Liver (tissue), 9 donors: Measurements from ENCODE around the gene ABRACL. TPM values are rescaled to one million over a fixed set of nuclear protein-coding genes. Genes with fewer than 3 reads are reported as not detected.
A peak's percentile ranks its signal among the peaks of the same experiment; 100 is the strongest.

Experiments used
- DNase-seq: peaks from one replicate; pipeline ENCODE4 v3.0.0-alpha.2; 2017; ENCODE audit warnings: low spot score
- H3K27ac ChIP-seq, 2 donors: one replicate each; pipeline ENCODE4 v1.7.0; 2013; ENCODE audit warnings: inconsistent platforms in 2 of 2, low read length in 2 of 2, control low read depth in 1 of 2, low read depth in 1 of 2, mild to moderate bottlenecking in 1 of 2
- H3K27me3 ChIP-seq, 4 donors: one replicate each; pipeline versions ENCODE4 v1.6.1 to v1.7.0; 2013; ENCODE audit warnings: low read length in 3 of 4, inconsistent platforms in 1 of 4, mild to moderate bottlenecking in 1 of 4, moderate library complexity in 1 of 4; ENCODE audit not compliant: control insufficient read depth in 4 of 4, insufficient read depth in 4 of 4
- H3K36me3 ChIP-seq, 4 donors: one replicate each; pipeline versions ENCODE4 v1.6.1 to v1.7.0; 2013; ENCODE audit warnings: low read length in 3 of 4, mild to moderate bottlenecking in 3 of 4, low read depth in 1 of 4, moderate library complexity in 1 of 4; ENCODE audit not compliant: control insufficient read depth in 4 of 4, insufficient read depth in 3 of 4
- H3K4me1 ChIP-seq, 4 donors: one replicate each; pipeline versions ENCODE4 v1.6.1 to v1.7.0; 2013; ENCODE audit warnings: low read length in 3 of 4, mild to moderate bottlenecking in 3 of 4, moderate library complexity in 1 of 4; ENCODE audit not compliant: control insufficient read depth in 4 of 4, insufficient read depth in 4 of 4
- H3K4me3 ChIP-seq, 3 donors: one replicate each; pipeline versions ENCODE4 v1.6.1 to v1.7.0; 2013; ENCODE audit warnings: low read length in 3 of 3, control low read depth in 1 of 3, low read depth in 1 of 3, mild to moderate bottlenecking in 1 of 3
- H3K9ac ChIP-seq, 2 donors: one replicate each; pipeline ENCODE4 v1.7.0; 2013; ENCODE audit warnings: low read length in 2 of 2, mild to moderate bottlenecking in 2 of 2, moderate library complexity in 2 of 2, control low read depth in 1 of 2, low read depth in 1 of 2
- H3K9me3 ChIP-seq, 4 donors: one replicate each; pipeline versions ENCODE4 v1.6.1 to v1.7.0; 2013; ENCODE audit warnings: low read length in 3 of 4; ENCODE audit not compliant: control insufficient read depth in 4 of 4
- EGR1 ChIP-seq, 2 donors: IDR thresholded peaks; 2 replicates each; pipeline ENCODE4 v1.6.1; 2016 to 2018; ENCODE audit warnings: antibody characterized with exemption in 2 of 2, low read depth in 2 of 2
- FOXA1 ChIP-seq: IDR thresholded peaks from 2 replicates; pipeline ENCODE4 v1.6.1; 2016; ENCODE audit warnings: antibody characterized with exemption
- FOXA2 ChIP-seq: IDR thresholded peaks from 2 replicates; pipeline ENCODE4 v1.6.1; 2016; ENCODE audit warnings: antibody characterized with exemption
- GABPA ChIP-seq, 2 donors: IDR thresholded peaks in 1 of 2; conservative IDR thresholded peaks in 1 of 2; 2 replicates each; pipeline ENCODE4 v1.6.1; 2016; ENCODE audit warnings: antibody characterized with exemption in 2 of 2, mild to moderate bottlenecking in 1 of 2, moderate library complexity in 1 of 2
- HNF4A ChIP-seq, 2 donors: conservative IDR thresholded peaks; 2 replicates each; pipeline ENCODE4 v1.6.1; 2016; ENCODE audit warnings: antibody characterized with exemption in 2 of 2, mild to moderate bottlenecking in 2 of 2
- HNF4G ChIP-seq: IDR thresholded peaks from 2 replicates; pipeline ENCODE4 v1.6.1; 2016; ENCODE audit warnings: antibody characterized with exemption
- JUND ChIP-seq, 2 donors: IDR thresholded peaks; 2 replicates each; pipeline ENCODE4 v1.6.1; 2016; ENCODE audit warnings: antibody characterized with exemption in 2 of 2
- MAX ChIP-seq: IDR thresholded peaks from 2 replicates; pipeline ENCODE4 v1.6.1; 2016; ENCODE audit warnings: antibody characterized with exemption
- NR2F2 ChIP-seq: IDR thresholded peaks from 2 replicates; pipeline ENCODE4 v1.6.1; 2016; ENCODE audit warnings: antibody characterized with exemption
- RAD21 ChIP-seq, 2 donors: IDR thresholded peaks; 2 replicates each; pipeline ENCODE4 v1.6.1; 2016; ENCODE audit warnings: antibody characterized with exemption in 2 of 2, mild to moderate bottlenecking in 2 of 2
- RXRA ChIP-seq, 2 donors: IDR thresholded peaks; 2 replicates each; pipeline ENCODE4 v1.6.1; 2017 to 2018; ENCODE audit warnings: antibody characterized with exemption in 2 of 2, mild to moderate bottlenecking in 1 of 2
- SP1 ChIP-seq: IDR thresholded peaks from 2 replicates; pipeline ENCODE4 v1.6.1; 2018; ENCODE audit warnings: antibody characterized with exemption, mild to moderate bottlenecking
- TAF1 ChIP-seq: conservative IDR thresholded peaks from 2 replicates; pipeline ENCODE4 v1.6.1; 2016; ENCODE audit warnings: antibody characterized with exemption, mild to moderate bottlenecking
- YY1 ChIP-seq: IDR thresholded peaks from 2 replicates; pipeline ENCODE4 v1.6.1; 2016; ENCODE audit warnings: antibody characterized with exemption, mild to moderate bottlenecking
- ZBTB33 ChIP-seq: IDR thresholded peaks from 2 replicates; pipeline ENCODE4 v1.6.1; 2016; ENCODE audit warnings: antibody characterized with exemption
- WGBS: extraction: QIAGEN DNeasy Blood & Tissue Kit; methylation state at CpG from one replicate; pipeline ENCODE4 v1.1.7; 2013; 5-methylcytosine and 5-hydroxymethylcytosine counted together
- polyA plus RNA-seq, 2 donors: library from polyadenylated mRNA; stranded (reverse) in 1 of 2; unstranded in 1 of 2; fragments of 200-250 nt in 1 of 2; fragments of >200 nt in 1 of 2; fragmentation: Nextera tagmentation in 1 of 2; extraction: Ambion mirVana in 1 of 2; gene quantifications; one replicate each; pipeline versions ENCODE4 v1.2.1 to v1.2.3, GENCODE V29; 2013 to 2015
- total RNA-seq, 2 donors: library from RNA; depleted of rRNA; stranded (reverse); fragments of >200 nt; gene quantifications; one replicate each; pipeline ENCODE4 v1.2.3, GENCODE V29; 2014
- TF ChIP-seq, protein P1 (sequence below): IDR thresholded peaks from 2 replicates; pipeline ENCODE4 v1.6.1; 2016; ENCODE audit warnings: antibody characterized with exemption
- TF ChIP-seq, protein P2 (sequence below): IDR thresholded peaks from 2 replicates; pipeline ENCODE4 v1.6.1; 2016; ENCODE audit warnings: antibody characterized with exemption, mild to moderate bottlenecking
- TF ChIP-seq, protein P3 (sequence below): fragments of 150-350 bp; IDR thresholded peaks from 2 replicates; pipeline ENCODE4 v1.5.1; 2017; ENCODE audit warnings: improper control_type of control experiment, low read depth, low read length; ENCODE audit not compliant: missing input control
- donor health status: healthy.
- donor health status: healthy.
- donor health status: healthy.
- donor health status: healthy.
- donor health status: healthy.

The ABRACL gene
- total and polyA plus RNA-seq, 4 donors, result 14.2 to 66.3 (median 26.8) TPM

GRCh38 chr6:139016337-139017213 lies 12.0 kb upstream of the ABRACL start:
- H3K27me3 ChIP-seq, result no peaks in the 10 kb centered on the region
- no peaks in the 10 kb centered on the region for H3K36me3 ChIP-seq
- 63% methylated on average over 7 of the region's 7 CpGs for WGBS
- no peak overlapping the region for H3K4me3 ChIP-seq
- TF ChIP-seq RAD21 (IDR thresholded peaks at IDR 0.05), result no peak
- TF ChIP-seq, protein P1, sequence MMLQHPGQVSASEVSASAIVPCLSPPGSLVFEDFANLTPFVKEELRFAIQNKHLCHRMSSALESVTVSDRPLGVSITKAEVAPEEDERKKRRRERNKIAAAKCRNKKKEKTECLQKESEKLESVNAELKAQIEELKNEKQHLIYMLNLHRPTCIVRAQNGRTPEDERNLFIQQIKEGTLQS, result no peak
- no peak for TF ChIP-seq FOXA2
- no peak for TF ChIP-seq FOXA1
- TF ChIP-seq MAX, result no peak
- TF ChIP-seq YY1, result no peak
- TF ChIP-seq, protein P2, sequence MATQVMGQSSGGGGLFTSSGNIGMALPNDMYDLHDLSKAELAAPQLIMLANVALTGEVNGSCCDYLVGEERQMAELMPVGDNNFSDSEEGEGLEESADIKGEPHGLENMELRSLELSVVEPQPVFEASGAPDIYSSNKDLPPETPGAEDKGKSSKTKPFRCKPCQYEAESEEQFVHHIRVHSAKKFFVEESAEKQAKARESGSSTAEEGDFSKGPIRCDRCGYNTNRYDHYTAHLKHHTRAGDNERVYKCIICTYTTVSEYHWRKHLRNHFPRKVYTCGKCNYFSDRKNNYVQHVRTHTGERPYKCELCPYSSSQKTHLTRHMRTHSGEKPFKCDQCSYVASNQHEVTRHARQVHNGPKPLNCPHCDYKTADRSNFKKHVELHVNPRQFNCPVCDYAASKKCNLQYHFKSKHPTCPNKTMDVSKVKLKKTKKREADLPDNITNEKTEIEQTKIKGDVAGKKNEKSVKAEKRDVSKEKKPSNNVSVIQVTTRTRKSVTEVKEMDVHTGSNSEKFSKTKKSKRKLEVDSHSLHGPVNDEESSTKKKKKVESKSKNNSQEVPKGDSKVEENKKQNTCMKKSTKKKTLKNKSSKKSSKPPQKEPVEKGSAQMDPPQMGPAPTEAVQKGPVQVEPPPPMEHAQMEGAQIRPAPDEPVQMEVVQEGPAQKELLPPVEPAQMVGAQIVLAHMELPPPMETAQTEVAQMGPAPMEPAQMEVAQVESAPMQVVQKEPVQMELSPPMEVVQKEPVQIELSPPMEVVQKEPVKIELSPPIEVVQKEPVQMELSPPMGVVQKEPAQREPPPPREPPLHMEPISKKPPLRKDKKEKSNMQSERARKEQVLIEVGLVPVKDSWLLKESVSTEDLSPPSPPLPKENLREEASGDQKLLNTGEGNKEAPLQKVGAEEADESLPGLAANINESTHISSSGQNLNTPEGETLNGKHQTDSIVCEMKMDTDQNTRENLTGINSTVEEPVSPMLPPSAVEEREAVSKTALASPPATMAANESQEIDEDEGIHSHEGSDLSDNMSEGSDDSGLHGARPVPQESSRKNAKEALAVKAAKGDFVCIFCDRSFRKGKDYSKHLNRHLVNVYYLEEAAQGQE, result no peak
- peak overlapping the region in 1 of 2 donors; percentile 43 for H3K9ac ChIP-seq
- no peak for DNase-seq
- no peaks in the 10 kb centered on the region for H3K9me3 ChIP-seq
- peaks cover 12 to 60% (median 50%) of the 10 kb centered on the region in 4 donors for H3K4me1 ChIP-seq
- H3K27ac ChIP-seq, result peak overlapping the region; percentile 21 to 53

GRCh38 chr6:139017227-139017626 lies 11.3 kb upstream of the ABRACL start:
- no peaks in the 10 kb centered on the region for H3K36me3 ChIP-seq
- peaks cover 12 to 60% (median 50%) of the 10 kb centered on the region in 4 donors for H3K4me1 ChIP-seq
- H3K27ac ChIP-seq, result peak overlapping the region; percentile 25 to 53
- 23% methylated on average over 3 of the region's 3 CpGs for WGBS
- no peaks in the 10 kb centered on the region for H3K27me3 ChIP-seq
- no peak for DNase-seq
- H3K4me3 ChIP-seq, result no peak overlapping the region
- H3K9me3 ChIP-seq, result no peaks in the 10 kb centered on the region
- peak; percentile 79 for TF ChIP-seq SP1
- peak in 1 of 2 donors; percentile 73 for TF ChIP-seq JUND (IDR thresholded peaks at IDR 0.05)
- TF ChIP-seq HNF4A (conservative IDR thresholded peaks at IDR 0.05), result peak; percentile 89 to 93
- peak; percentile 42 for TF ChIP-seq MAX
- TF ChIP-seq, protein P2, result peak; percentile 51
- no peak for TF ChIP-seq ZBTB33
- TF ChIP-seq NR2F2, result peak; percentile 53
- TF ChIP-seq HNF4G, result peak; percentile 69
- TF ChIP-seq, protein P3, sequence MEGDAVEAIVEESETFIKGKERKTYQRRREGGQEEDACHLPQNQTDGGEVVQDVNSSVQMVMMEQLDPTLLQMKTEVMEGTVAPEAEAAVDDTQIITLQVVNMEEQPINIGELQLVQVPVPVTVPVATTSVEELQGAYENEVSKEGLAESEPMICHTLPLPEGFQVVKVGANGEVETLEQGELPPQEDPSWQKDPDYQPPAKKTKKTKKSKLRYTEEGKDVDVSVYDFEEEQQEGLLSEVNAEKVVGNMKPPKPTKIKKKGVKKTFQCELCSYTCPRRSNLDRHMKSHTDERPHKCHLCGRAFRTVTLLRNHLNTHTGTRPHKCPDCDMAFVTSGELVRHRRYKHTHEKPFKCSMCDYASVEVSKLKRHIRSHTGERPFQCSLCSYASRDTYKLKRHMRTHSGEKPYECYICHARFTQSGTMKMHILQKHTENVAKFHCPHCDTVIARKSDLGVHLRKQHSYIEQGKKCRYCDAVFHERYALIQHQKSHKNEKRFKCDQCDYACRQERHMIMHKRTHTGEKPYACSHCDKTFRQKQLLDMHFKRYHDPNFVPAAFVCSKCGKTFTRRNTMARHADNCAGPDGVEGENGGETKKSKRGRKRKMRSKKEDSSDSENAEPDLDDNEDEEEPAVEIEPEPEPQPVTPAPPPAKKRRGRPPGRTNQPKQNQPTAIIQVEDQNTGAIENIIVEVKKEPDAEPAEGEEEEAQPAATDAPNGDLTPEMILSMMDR, result no peak
- TF ChIP-seq GABPA (IDR thresholded peaks at IDR 0.05 in 1 of 2, conservative IDR thresholded peaks at IDR 0.05 in 1 of 2), result no peak
- TF ChIP-seq FOXA2, result no peak
- peak; percentile 28 for TF ChIP-seq YY1
- TF ChIP-seq EGR1 (IDR thresholded peaks at IDR 0.05; ENCODE audit: low read depth in 2 of 2), result no peak
- peak; percentile 71 to 84 for TF ChIP-seq RXRA (IDR thresholded peaks at IDR 0.05)
- TF ChIP-seq, protein P1, result no peak
- no peak for TF ChIP-seq TAF1
- peak; percentile 13 for TF ChIP-seq FOXA1
- peak; percentile 22 to 48 for TF ChIP-seq RAD21 (IDR thresholded peaks at IDR 0.05)
- H3K9ac ChIP-seq, result no peak overlapping the region
